ENCODE results near the gene CYSLTR2. TPM values are rescaled to one million over a fixed set of nuclear protein-coding genes. Genes with fewer than 3 reads are reported as not detected.

Gene CYSLTR2
- total RNA-seq, 1 donor: under 0.01 TPM

GRCh38 chr13:48715977-48716376 is 62.2 kb downstream of the CYSLTR2 start:
- no peak overlapping the region for H3K4me3 ChIP-seq (ENCODE audit: insufficient read depth, low read length)
- no peak for DNase-seq (ENCODE audit: insufficient read length, low spot score, missing footprints)
- H4K20me1 ChIP-seq (ENCODE audit: insufficient read depth, low read length): no peaks in the 10 kb centered on the region
- H3K79me2 ChIP-seq (ENCODE audit: insufficient read depth, low read length): no peaks in the 10 kb centered on the region
- no peak for TF ChIP-seq CTCF (IDR thresholded peaks at IDR 0.05; ENCODE audit: extremely low read depth, low read depth, low read length)
- H3K36me3 ChIP-seq (ENCODE audit: insufficient read depth, low read length): no peaks in the 10 kb centered on the region
- H3K27me3 ChIP-seq (ENCODE audit: insufficient read depth, low read length): no peaks in the 10 kb centered on the region
- H3K27ac ChIP-seq (ENCODE audit: low read depth, low read length): no peak overlapping the region
- H3K4me2 ChIP-seq (ENCODE audit: insufficient read depth, low read length): no peak overlapping the region
- H3K9me3 ChIP-seq (ENCODE audit: low read depth, low read length): peaks cover 2% of the 10 kb centered on the region
- H2AFZ ChIP-seq (ENCODE audit: low read length): no peak overlapping the region
- no peaks in the 10 kb centered on the region for H3K4me1 ChIP-seq (ENCODE audit: insufficient read depth, low read length)

GRCh38 chr13:48720621-48721020 is 66.9 kb downstream of the CYSLTR2 start:
- TF ChIP-seq CTCF (IDR thresholded peaks at IDR 0.05; ENCODE audit: extremely low read depth, low read depth, low read length): no peak
- Histone ChIP-seq H3K9me3 (ENCODE audit: low read depth, low read length) (no peaks in the 10 kb centered on the region), H4K20me1 (ENCODE audit: insufficient read depth, low read length) (no peaks in the 10 kb centered on the region), H3K4me2 (ENCODE audit: insufficient read depth, low read length) (no peak overlapping the region), H3K79me2 (ENCODE audit: insufficient read depth, low read length) (no peaks in the 10 kb centered on the region), H3K4me1 (ENCODE audit: insufficient read depth, low read length) (no peaks in the 10 kb centered on the region), H3K27ac (ENCODE audit: low read depth, low read length) (no peak overlapping the region), H2AFZ (ENCODE audit: low read length) (no peak overlapping the region), H3K27me3 (ENCODE audit: insufficient read depth, low read length) (no peaks in the 10 kb centered on the region), H3K4me3 (ENCODE audit: insufficient read depth, low read length) (no peak overlapping the region), H3K36me3 (ENCODE audit: insufficient read depth, low read length) (no peaks in the 10 kb centered on the region)
- no peak for DNase-seq (ENCODE audit: insufficient read length, low spot score, missing footprints)

GRCh38 chr13:48723168-48723567 is 69.4 kb downstream of the CYSLTR2 start:
- no peak overlapping the region for H3K27ac ChIP-seq (ENCODE audit: low read depth, low read length)
- no peaks in the 10 kb centered on the region for H3K79me2 ChIP-seq (ENCODE audit: insufficient read depth, low read length)
- no peak overlapping the region for H3K4me2 ChIP-seq (ENCODE audit: insufficient read depth, low read length)
- no peaks in the 10 kb centered on the region for H3K9me3 ChIP-seq (ENCODE audit: low read depth, low read length)
- no peaks in the 10 kb centered on the region for H3K27me3 ChIP-seq (ENCODE audit: insufficient read depth, low read length)
- no peak overlapping the region for H2AFZ ChIP-seq (ENCODE audit: low read length)
- no peaks in the 10 kb centered on the region for H3K36me3 ChIP-seq (ENCODE audit: insufficient read depth, low read length)
- no peaks in the 10 kb centered on the region for H4K20me1 ChIP-seq (ENCODE audit: insufficient read depth, low read length)
- no peaks in the 10 kb centered on the region for H3K4me1 ChIP-seq (ENCODE audit: insufficient read depth, low read length)
- no peak for TF ChIP-seq CTCF (IDR thresholded peaks at IDR 0.05; ENCODE audit: extremely low read depth, low read depth, low read length)
- no peak overlapping the region for H3K4me3 ChIP-seq (ENCODE audit: insufficient read depth, low read length)
- DNase-seq (ENCODE audit: insufficient read length, low spot score, missing footprints): no peak

DNA sequence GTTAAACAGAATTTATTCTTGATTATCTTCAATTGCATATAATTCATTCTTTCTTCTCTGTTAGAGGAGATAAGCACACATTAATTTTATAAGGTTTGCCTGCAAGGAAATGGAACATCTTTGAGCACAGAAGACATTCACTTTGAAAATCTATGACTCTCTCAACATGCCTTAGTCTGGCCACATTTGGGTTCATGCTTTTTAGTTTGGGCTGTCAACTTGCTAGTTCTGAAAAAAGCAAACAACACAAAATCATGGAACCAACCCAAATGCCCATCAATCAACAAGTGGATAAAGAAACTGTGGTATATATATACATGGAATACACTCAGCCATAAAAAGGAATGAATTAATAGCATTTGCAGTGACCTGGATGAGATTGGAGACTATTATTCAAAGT is 71.5 kb downstream of the CYSLTR2 start:
- no peaks in the 10 kb centered on the region for H4K20me1 ChIP-seq (ENCODE audit: insufficient read depth, low read length)
- no peaks in the 10 kb centered on the region for H3K27me3 ChIP-seq (ENCODE audit: insufficient read depth, low read length)
- no peaks in the 10 kb centered on the region for H3K9me3 ChIP-seq (ENCODE audit: low read depth, low read length)
- H3K36me3 ChIP-seq (ENCODE audit: insufficient read depth, low read length): no peaks in the 10 kb centered on the region
- no peak overlapping the region for H3K4me2 ChIP-seq (ENCODE audit: insufficient read depth, low read length)
- H2AFZ ChIP-seq (ENCODE audit: low read length): no peak overlapping the region
- H3K27ac ChIP-seq (ENCODE audit: low read depth, low read length): no peak overlapping the region
- no peak for TF ChIP-seq CTCF (IDR thresholded peaks at IDR 0.05; ENCODE audit: extremely low read depth, low read depth, low read length)
- no peak for DNase-seq (ENCODE audit: insufficient read length, low spot score, missing footprints)
- no peaks in the 10 kb centered on the region for H3K4me1 ChIP-seq (ENCODE audit: insufficient read depth, low read length)
- no peak overlapping the region for H3K4me3 ChIP-seq (ENCODE audit: insufficient read depth, low read length)
- H3K79me2 ChIP-seq (ENCODE audit: insufficient read depth, low read length): no peaks in the 10 kb centered on the region
